ENCODE data around the gene SLC13A3.

The SLC13A3 gene

DNA sequence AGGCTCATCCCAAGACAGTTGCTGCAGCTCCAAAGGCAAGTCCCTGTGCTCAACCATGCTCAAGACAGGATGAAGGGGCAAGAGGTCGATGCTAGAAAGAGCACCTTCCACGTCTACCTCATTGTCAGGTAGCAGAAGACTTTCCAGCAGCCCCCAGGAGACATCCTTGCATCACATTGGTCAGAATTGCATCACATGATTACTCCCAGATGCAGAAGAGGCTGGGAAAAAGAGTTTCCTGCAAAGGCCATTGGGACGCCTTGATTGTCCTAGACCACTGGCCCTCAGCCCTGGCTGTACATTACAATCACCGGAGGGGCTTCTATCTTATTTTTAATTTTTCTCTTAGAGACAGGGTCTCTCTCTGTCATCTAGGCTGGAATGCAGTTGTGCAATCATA lies 120.6 kb downstream of the SLC13A3 start:
- DNase-seq (ENCODE audit: low spot score): no peak

DNA sequence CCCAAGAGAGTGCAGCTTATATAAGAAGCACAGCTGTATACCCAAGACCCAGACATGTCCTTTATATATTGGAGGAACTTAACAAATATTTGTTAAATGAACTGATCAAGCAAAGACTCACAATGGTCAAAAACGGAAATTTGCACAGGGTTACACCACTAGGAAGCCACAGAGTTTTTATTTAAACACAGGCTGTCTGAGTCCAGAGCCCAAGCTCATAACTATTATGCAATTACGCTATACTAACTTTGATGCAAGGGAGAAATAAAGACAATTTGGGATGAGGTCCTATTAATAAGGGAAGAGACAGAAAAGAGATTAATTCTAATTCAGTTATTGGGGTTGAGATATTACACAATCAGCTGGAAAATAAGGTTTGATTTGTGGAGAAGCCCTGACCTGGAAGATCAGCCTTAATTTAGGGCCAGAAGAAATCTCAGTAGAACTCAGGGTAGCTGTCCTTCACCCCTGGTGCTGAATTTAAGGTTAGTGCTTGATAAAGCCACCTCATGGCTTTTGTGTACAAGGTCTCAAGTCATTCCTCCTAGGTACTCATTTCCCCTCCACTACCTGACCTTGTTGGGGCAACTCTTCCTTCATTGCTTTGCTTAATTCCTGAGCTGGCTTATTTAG lies 127.4 kb downstream of the SLC13A3 start:
- DNase-seq (ENCODE audit: low spot score): no peak

DNA sequence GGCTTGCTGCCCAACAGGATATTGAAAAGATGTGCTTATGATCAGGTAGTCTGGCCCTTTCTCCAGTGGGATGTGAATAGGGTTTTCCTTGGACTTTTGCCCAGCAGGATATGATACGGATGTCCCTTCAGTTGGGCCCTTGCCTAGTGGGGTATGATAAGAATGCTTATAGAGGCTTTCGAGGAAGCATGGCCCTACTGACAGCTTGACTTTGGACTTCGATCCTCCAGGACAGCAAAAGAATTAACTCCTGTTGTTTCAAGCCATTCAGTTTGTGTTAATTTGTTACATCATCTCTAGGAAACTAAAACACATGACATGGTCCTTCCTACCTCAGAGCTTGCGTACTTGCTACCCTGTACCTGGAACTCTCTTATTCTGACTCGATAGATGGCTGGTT lies 128.2 kb downstream of the SLC13A3 start:
- no peak for DNase-seq (ENCODE audit: low spot score)

DNA sequence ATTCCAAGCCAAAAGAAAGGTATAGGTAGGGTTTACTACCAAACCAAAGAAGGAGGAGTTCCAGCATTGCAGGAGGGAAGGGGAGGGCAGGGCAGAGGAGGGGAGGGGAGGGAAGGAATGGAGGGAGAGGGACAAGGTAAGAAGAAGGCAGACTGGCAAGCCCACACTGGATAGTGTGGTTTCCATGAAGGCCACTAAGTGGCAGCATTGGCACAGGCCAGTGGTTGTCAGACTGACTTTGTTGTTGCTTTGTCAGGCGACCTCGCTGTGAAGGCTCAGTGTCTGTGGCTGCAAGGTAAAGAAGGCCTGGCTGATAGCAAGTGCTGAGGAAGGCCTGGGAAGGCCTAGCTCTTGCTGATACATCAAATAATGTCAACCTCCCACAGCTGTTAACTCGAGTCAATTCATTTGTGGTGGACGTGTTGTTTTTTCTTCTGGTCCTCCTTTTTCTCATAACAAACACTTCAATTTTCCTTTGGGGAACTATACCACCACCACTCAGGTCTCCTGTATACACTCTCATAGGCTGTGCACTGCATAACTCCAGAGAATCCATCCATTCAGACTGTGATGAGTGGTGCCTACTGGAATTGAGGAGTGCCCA lies 130.2 kb downstream of the SLC13A3 start:
- peak; percentile 10 for DNase-seq (ENCODE audit: low spot score)

DNA sequence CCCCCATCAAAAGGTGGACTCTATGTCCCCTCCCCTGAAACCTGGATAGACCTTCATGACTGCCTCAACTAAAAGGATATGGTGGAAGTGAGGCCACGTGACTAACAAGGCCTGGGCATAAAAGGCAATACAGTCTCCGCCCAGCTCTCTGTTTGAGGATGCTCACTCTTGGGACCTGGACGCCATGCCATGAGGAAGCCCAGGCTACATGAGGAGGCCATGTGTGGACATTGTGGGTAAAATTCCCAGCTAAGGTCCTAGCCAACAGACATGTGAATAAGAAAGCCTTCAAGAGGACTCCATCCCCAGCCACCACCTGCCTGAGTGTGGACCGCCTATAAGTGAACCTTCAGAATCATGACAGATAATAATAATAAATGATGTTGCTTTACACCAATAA lies 130.7 kb downstream of the SLC13A3 start:
- no peak for DNase-seq (ENCODE audit: low spot score)

DNA sequence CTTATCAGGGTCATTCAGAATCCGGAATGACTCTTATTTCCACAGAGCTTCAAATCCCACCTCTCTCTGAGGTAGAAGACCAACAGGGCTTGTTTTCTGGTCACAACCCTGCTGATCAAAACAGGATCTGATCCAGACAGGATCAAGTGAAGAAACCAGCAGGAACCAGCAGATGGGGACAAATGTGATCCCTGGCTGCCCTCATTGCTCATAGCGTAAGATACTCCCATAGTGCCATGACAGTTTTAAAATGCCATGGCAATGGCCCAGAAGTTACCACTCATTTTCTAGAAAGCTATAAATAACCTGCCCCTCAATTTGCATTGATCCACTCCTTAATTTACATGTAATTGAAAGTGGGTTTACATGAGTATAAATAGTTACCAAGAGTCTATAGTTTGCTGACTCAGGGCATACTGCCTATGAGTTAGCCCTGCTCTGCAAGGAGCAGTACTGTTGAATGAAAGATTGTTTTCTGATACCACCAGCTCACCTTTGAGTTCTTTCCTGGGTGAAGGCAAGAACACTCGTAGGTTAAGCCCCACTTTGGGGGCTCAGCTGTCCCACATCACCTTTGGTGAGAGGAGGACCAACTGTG lies 131.7 kb downstream of the SLC13A3 start:
- DNase-seq (ENCODE audit: low spot score): no peak

DNA sequence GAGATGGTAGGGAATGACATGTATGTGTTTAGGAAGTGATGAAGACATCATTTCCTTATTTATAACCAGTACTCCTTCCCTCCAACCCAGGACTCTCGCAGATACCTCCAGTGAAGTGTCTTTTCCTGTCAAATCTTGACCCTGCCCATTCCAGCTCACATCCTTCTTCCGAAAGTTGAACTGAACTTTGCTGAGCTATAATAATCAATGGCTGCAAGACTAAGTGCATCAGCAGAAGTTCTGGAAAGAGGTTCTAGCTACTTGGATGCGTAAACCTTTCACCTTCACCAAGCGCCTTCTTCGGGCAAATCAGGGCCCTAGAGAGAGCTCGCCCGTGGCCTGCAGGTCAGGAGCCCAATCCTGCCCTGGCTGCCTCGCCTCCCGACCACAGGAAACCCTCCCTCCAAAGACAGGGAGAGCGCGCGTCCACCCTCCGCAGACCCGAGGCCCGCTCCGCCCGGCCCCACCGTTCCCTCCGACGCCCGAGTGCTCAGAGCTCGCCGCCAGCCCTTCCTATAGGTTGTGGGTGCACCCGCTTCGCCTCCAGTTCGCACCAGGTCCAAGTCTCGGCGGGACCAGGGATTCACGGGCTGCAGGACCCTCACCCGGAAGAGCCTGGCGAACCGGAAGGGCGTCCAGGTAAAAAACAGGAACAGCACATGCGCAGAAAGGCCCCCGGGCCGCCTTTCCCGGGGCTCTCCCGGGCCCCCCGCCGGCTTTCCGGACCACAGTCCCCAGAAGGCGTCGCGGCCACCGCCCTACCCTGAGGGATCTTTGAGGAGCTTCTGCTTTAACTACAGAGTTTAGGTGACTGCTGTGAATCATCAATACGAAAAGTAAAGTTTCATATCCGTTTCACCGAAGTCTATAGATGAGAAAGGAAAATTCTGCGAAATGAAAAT lies 138.1 kb downstream of the SLC13A3 start, which contains the start of gene ZNF334:
Gene ZNF334, minus strand, starts transcription at position 617 of the 902 bp plus-strand sequence. CDS start 1,457 bp downstream, outside the sequence.
- no peak for DNase-seq (ENCODE audit: low spot score)

DNA sequence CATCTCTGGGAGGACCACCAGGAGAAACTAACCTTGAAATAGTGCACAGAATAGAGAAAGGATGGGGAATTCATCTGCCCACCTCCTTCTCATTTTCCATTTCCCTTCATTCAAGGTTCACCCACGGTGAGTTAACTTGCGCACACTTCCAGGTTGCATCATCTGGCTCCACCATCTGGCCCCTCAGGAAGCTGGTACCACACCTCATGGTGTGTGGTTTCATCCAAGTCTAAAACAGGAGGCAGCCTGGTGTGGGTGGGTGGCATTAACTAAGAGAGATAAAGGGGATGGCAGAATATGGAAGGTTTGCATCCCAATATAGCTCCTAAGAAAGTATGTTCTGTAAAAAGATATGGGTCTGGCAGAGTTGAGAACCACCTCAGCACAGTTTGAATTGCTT lies 141.7 kb downstream of the SLC13A3 start:
- no peak for DNase-seq (ENCODE audit: low spot score)
